ENCODE measurements around the gene SYCE3. TPM values are rescaled to one million over a fixed set of nuclear protein-coding genes. Genes with fewer than 3 reads are reported as not detected.
A peak's percentile ranks its signal among the peaks of the same experiment; 100 is the strongest.
"Not testable (repeated sequence)": the region's sequence is repeated elsewhere in the genome, so short reads cannot be mapped to it uniquely, and the experiment has no call there.

Gene SYCE3
- total RNA-seq, 1 experiment from 2014 or later, result 1.3 TPM

DNA sequence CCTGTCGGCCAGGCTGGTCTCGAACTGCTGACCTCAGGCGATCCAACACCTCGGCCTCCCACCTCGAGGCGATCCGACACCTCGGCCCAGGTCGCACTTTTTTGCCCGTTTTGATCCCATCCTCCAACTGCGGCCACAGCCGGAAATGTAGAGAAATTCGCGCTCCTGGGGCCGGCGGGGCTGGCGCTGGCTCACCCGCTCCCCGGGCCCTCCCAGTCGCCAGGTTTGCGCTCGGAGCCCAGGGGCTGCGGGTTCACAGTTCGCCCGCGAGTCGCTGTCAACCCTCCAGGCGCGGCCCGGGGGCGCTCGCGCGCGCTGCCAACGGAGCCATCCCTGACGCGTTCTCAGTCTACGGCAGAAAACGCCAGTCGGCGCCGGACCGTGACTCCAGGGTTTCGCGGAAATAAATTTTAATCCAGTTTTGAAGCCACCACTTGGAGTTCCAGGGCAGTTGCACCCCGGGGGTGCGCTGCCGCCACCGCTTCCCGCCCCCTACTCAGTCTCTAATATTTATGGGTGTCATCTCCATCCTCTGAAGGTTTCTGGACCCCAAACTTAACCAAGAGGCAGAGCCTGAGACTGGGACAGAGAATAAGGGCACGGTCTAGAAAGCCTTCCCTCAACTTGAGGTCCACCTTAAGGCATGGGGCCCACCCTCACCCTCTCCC lies 18.5 kb downstream of the SYCE3 start:
- Histone ChIP-seq H3K4me2 (ENCODE audit: low read length) (no peak overlapping the region), H3K36me3 (ENCODE audit: low read depth, low read length) (no peaks in the 10 kb centered on the region), H3K9me2 (replicated peaks; ENCODE audit: low read length) (no peaks in the 10 kb centered on the region), H3K27ac (ENCODE audit: low read length) (no peak overlapping the region), H3K4me1 (ENCODE audit: insufficient read depth, low read length) (peaks cover 16% of the 10 kb centered on the region), H3F3A (ENCODE audit: low read length, unreplicated experiment) (no peaks in the 10 kb centered on the region), H3K27me3 (ENCODE audit: low read length) (no peaks in the 10 kb centered on the region), H3K79me2 (ENCODE audit: low read length) (no peaks in the 10 kb centered on the region), H3K4me3 (ENCODE audit: low read length) (no peak overlapping the region), H2AFZ (ENCODE audit: low read length) (no peak overlapping the region), H3K9ac (ENCODE audit: low read length) (no peak overlapping the region), H4K20me1 (ENCODE audit: low read length) (no peaks in the 10 kb centered on the region), H3K9me3 (ENCODE audit: low read length) (no peaks in the 10 kb centered on the region)
- no peak for TF ChIP-seq EZH2phosphoT487 (IDR thresholded peaks at IDR 0.05; ENCODE audit: borderline replicate concordance, low read length)
- no peak for TF ChIP-seq CTCF (conservative IDR thresholded peaks at IDR 0.05; ENCODE audit: low read depth, low read length)
- no peak for TF ChIP-seq EZH2 (IDR thresholded peaks at IDR 0.05; ENCODE audit: low read length, unreplicated experiment)
- ATAC-seq (no peak), DNase-seq (no peak)
- intact Hi-C loops (cut with micrococcal nuclease), result no loop called here
- BruUV-seq (replicated peaks), result no TSS peak
- CTCF ChIA-PET, result no interaction called here
- POLR2A ChIA-PET (ENCODE audit: unreplicated experiment), result no interaction called here

- no peak overlapping the region for H3K4me3 ChIP-seq (ENCODE audit: low read length)
- H3F3A ChIP-seq (ENCODE audit: low read length, unreplicated experiment), result no peaks in the 10 kb centered on the region
- no peaks in the 10 kb centered on the region for H3K36me3 ChIP-seq (ENCODE audit: low read depth, low read length)
- no peak for TF ChIP-seq EZH2 (IDR thresholded peaks at IDR 0.05; ENCODE audit: low read length, unreplicated experiment)
- H3K9ac ChIP-seq (ENCODE audit: low read length), result no peak overlapping the region
- H3K9me3 ChIP-seq (ENCODE audit: low read length), result no peaks in the 10 kb centered on the region
- intact Hi-C loops (cut with micrococcal nuclease), result no loop called here
- H3K4me1 ChIP-seq (ENCODE audit: insufficient read depth, low read length), result peaks cover 19% of the 10 kb centered on the region
- no peak overlapping the region for H3K4me2 ChIP-seq (ENCODE audit: low read length)
- DNase-seq (no peak), ATAC-seq (no peak)
- H2AFZ ChIP-seq (ENCODE audit: low read length), result no peak overlapping the region
- ChIA-PET CTCF (no interaction called here), POLR2A (ENCODE audit: unreplicated experiment) (no interaction called here)
- BruUV-seq (replicated peaks), result no TSS peak
- H4K20me1 ChIP-seq (ENCODE audit: low read length), result no peaks in the 10 kb centered on the region
- H3K27me3 ChIP-seq (ENCODE audit: low read length), result no peaks in the 10 kb centered on the region
- no peaks in the 10 kb centered on the region for H3K79me2 ChIP-seq (ENCODE audit: low read length)
- peak overlapping the region; percentile 34 for H3K27ac ChIP-seq (ENCODE audit: low read length)
- no peaks in the 10 kb centered on the region for H3K9me2 ChIP-seq (replicated peaks; ENCODE audit: low read length)
Observed at GRCh38 chr22:50542416-50542927, 20.2 kb downstream of the SYCE3 start.

- POLR2A ChIA-PET (ENCODE audit: unreplicated experiment); H3F3A ChIP-seq (ENCODE audit: low read length, unreplicated experiment); H3K9me2 ChIP-seq (replicated peaks; ENCODE audit: low read length); H3K36me3 ChIP-seq (ENCODE audit: low read depth, low read length); CTCF ChIA-PET; ATAC-seq; H3K9me3 ChIP-seq (ENCODE audit: low read length); H3K9ac ChIP-seq (ENCODE audit: low read length); H3K79me2 ChIP-seq (ENCODE audit: low read length); H3K4me2 ChIP-seq (ENCODE audit: low read length); intact Hi-C loops (cut with micrococcal nuclease); H3K4me3 ChIP-seq (ENCODE audit: low read length); BruUV-seq (replicated peaks); H2AFZ ChIP-seq (ENCODE audit: low read length); H3K27me3 ChIP-seq (ENCODE audit: low read length); H4K20me1 ChIP-seq (ENCODE audit: low read length): not testable (repeated sequence)
- DNase-seq, result peak; percentile 55
- H3K4me1 ChIP-seq (ENCODE audit: insufficient read depth, low read length), result peaks cover 19% of the 10 kb centered on the region
- H3K27ac ChIP-seq (ENCODE audit: low read length), result peak overlapping the region; percentile 93
Observed at GRCh38 chr22:50541667-50542026, 21.1 kb downstream of the SYCE3 start.

GRCh38 chr22:50540381-50540780 lies 22.3 kb downstream of the SYCE3 start:
- DNase-seq, result no peak

More at GRCh38 chr22:50540381-50540780, 22.3 kb downstream of the SYCE3 start:
- Histone ChIP-seq H2AFZ (ENCODE audit: low read length) (no peak overlapping the region), H3K4me2 (ENCODE audit: low read length) (no peak overlapping the region), H3F3A (ENCODE audit: low read length, unreplicated experiment) (no peaks in the 10 kb centered on the region), H3K9ac (ENCODE audit: low read length) (no peak overlapping the region), H4K20me1 (ENCODE audit: low read length) (no peaks in the 10 kb centered on the region), H3K4me3 (ENCODE audit: low read length) (no peak overlapping the region), H3K4me1 (ENCODE audit: insufficient read depth, low read length) (peaks cover 19% of the 10 kb centered on the region), H3K27ac (ENCODE audit: low read length) (peak overlapping the region; percentile 93), H3K36me3 (ENCODE audit: low read depth, low read length) (no peaks in the 10 kb centered on the region), H3K27me3 (ENCODE audit: low read length) (no peaks in the 10 kb centered on the region), H3K79me2 (ENCODE audit: low read length) (no peaks in the 10 kb centered on the region), H3K9me2 (replicated peaks; ENCODE audit: low read length) (no peaks in the 10 kb centered on the region), H3K9me3 (ENCODE audit: low read length) (no peaks in the 10 kb centered on the region)
- intact Hi-C loops (cut with micrococcal nuclease), result no loop called here
- ChIA-PET CTCF (no interaction called here), POLR2A (ENCODE audit: unreplicated experiment) (no interaction called here)
- BruUV-seq (replicated peaks), result no TSS peak
- no peak for ATAC-seq
- TF ChIP-seq EZH2phosphoT487 (IDR thresholded peaks at IDR 0.05; ENCODE audit: borderline replicate concordance, low read length), result no peak
- no peak for TF ChIP-seq CTCF (conservative IDR thresholded peaks at IDR 0.05; ENCODE audit: low read depth, low read length)
- no peak for TF ChIP-seq EZH2 (IDR thresholded peaks at IDR 0.05; ENCODE audit: low read length, unreplicated experiment)
